ENCODE measurements around the gene PGAP3. TPM values are rescaled to one million over a fixed set of nuclear protein-coding genes. Genes with fewer than 3 reads are reported as not detected.

Gene PGAP3
- total and polyA plus RNA-seq, 3 donors from 2014 or later: 21.1 to 37.4 (median 28.6) TPM

GRCh38 chr17:39639043-39639442 lies 48.8 kb downstream of the PGAP3 start:
- DNase-seq: no peak
- Histone ChIP-seq H3K4me3 (no peak overlapping the region), H3K36me3 (ENCODE audit: low read depth, missing control alignments) (no peaks in the 10 kb centered on the region), H3K27ac (peak overlapping the region in 1 of 2 donors; percentile 32), H3K9me3 (no peaks in the 10 kb centered on the region), H3K4me1 (peaks cover 61% of the 10 kb centered on the region), H3K27me3 (no peaks in the 10 kb centered on the region)
- intact Hi-C loops (cut with DNase I; ENCODE audit: low total_unique reads): no loop called here
- 60 to 66% methylated on average over 2 of the region's 2 CpGs for WGBS, 2 donors
- TF ChIP-seq POLR2A (IDR thresholded peaks at IDR 0.05): no peak
- TF ChIP-seq CTCF (IDR thresholded peaks at IDR 0.05): no peak

DNA sequence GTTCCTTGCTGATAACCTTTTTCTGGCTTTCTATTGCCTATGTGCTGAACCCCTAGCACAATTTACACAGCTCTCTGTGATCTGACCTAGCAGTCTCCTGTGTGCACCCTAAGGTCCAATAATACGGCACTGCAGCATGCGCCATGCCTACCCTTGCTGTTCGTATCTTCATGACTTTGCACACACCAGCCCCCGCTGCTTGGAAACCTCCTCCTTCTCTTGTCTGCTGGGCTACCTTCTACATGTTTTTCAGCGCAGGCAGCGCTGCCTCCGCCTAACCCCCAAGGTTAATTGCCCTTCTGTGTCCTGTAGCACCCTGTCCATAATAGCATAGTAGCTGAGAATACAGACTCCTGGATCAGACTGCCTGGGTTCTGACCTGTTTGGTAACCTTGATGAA lies 49.5 kb downstream of the PGAP3 start:
- Histone ChIP-seq H3K9me3 (no peaks in the 10 kb centered on the region), H3K36me3 (ENCODE audit: low read depth, missing control alignments) (no peaks in the 10 kb centered on the region), H3K27me3 (no peaks in the 10 kb centered on the region), H3K27ac (no peak overlapping the region), H3K4me1 (peaks cover 66% of the 10 kb centered on the region), H3K4me3 (no peak overlapping the region)
- DNase-seq: no peak
- WGBS, 2 donors: 44 to 51% methylated on average over 7 of the region's 7 CpGs
- intact Hi-C loops (cut with DNase I; ENCODE audit: low total_unique reads): no loop called here
- TF ChIP-seq POLR2A (IDR thresholded peaks at IDR 0.05) (no peak), CTCF (IDR thresholded peaks at IDR 0.05) (no peak)

- peak in 1 of 3 experiments; percentile 13 for TF ChIP-seq CTCF (IDR thresholded peaks at IDR 0.05)
- TF ChIP-seq POLR2A (IDR thresholded peaks at IDR 0.05): peak; percentile 17
- H3K36me3 ChIP-seq (ENCODE audit: low read depth, missing control alignments): no peaks in the 10 kb centered on the region
- no peaks in the 10 kb centered on the region for H3K27me3 ChIP-seq
- intact Hi-C loops (cut with DNase I; ENCODE audit: low total_unique reads): no loop called here
- peaks cover 73% of the 10 kb centered on the region for H3K4me1 ChIP-seq
- H3K27ac ChIP-seq: peak within 1 kb of the TSS; percentile 72 to 80
- 1 to 2% methylated on average over 23 to 47 of the region's 69 CpGs for WGBS, 2 donors
- peak; percentile 95 for DNase-seq
- H3K9me3 ChIP-seq: no peaks in the 10 kb centered on the region
- H3K4me3 ChIP-seq: peak within 1 kb of the TSS; percentile 67 to 84
Observed at GRCh38 chr17:39636927-39637736, 50.7 kb downstream of the PGAP3 start, which contains the start of gene STARD3. STARD3 (plus strand) TSS chr17:39637144; CDS start chr17:39653532, 16,388 bp downstream.

DNA sequence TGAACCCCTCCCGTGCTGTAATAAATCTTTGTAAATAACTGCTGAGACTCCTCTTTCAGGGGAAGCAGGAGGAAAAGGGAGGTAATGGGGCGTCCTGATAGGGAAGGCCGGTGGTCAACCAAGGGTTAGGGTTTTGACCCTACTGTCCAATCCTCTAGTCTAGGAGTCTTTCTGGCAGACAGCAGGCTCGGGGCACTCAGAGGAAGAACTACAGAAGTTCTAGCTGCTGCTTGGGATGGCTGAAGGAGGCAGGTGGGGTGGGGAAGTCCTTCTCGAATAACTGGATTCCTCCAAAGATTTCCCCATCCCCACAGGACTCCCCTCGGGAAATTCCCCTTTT lies 51.3 kb downstream of the PGAP3 start:
- Histone ChIP-seq H3K4me1 (peaks cover 73% of the 10 kb centered on the region), H3K27me3 (no peaks in the 10 kb centered on the region), H3K9me3 (no peaks in the 10 kb centered on the region), H3K36me3 (ENCODE audit: low read depth, missing control alignments) (no peaks in the 10 kb centered on the region), H3K27ac (peak overlapping the region; percentile 72 to 80), H3K4me3 (peak overlapping the region; percentile 67 to 84)
- WGBS, 2 donors: 10 to 17% methylated on average over 6 of the region's 6 CpGs
- TF ChIP-seq CTCF (IDR thresholded peaks at IDR 0.05) (no peak), POLR2A (IDR thresholded peaks at IDR 0.05) (no peak)
- intact Hi-C loops (cut with DNase I; ENCODE audit: low total_unique reads): no loop called here
- DNase-seq: no peak
